Vagina (tissue), 2 donors: ENCODE measurements around the gene S100PBP.

Source experiments
- CTCF ChIP-seq, 3 experiments: fragments of 450-650 bp in 2 of 3; fragments of 200-600 bp in 1 of 3; sonication (generic) in 1 of 3; IDR thresholded peaks; one replicate each; pipeline ENCODE4 v1.5.1; 2017 to 2019; ENCODE audit warnings: antibody characterized with exemption in 3 of 3, mild to moderate bottlenecking in 2 of 3, moderate library complexity in 2 of 3
- POLR2AphosphoS5 ChIP-seq, 2 donors: sonication (generic); formaldehyde crosslinking; IDR thresholded peaks; one replicate each; pipeline ENCODE4 v1.9.0; 2017; ENCODE audit warnings: antibody characterized with exemption in 2 of 2, mild to moderate bottlenecking in 2 of 2, low read depth in 1 of 2; ENCODE audit not compliant: insufficient read depth in 1 of 2

- no peak for TF ChIP-seq CTCF (IDR thresholded peaks at IDR 0.05)
- TF ChIP-seq POLR2AphosphoS5 (IDR thresholded peaks at IDR 0.05; ENCODE audit: insufficient read depth in 1 of 2, low read depth in 1 of 2), result no peak
Observed at GRCh38 chr1:32901823-32902534, 84.5 kb downstream of the S100PBP start.
